Measurements from ENCODE around the gene DAPP1.

- TF ChIP-seq POLR2AphosphoS5 (IDR thresholded peaks at IDR 0.05; ENCODE audit: low read length) (no peak), SMC3 (IDR thresholded peaks at IDR 0.05; ENCODE audit: borderline replicate concordance, low read length) (no peak), ZSCAN29 (IDR thresholded peaks at IDR 0.05) (no peak), NFYA (IDR thresholded peaks at IDR 0.05; ENCODE audit: borderline replicate concordance, low read depth, low read length) (no peak), BCL11A (IDR thresholded peaks at IDR 0.05; ENCODE audit: low read depth, low read length) (no peak), CEBPB (IDR thresholded peaks at IDR 0.05; ENCODE audit: borderline replicate concordance in 1 of 2, low read depth in 2 of 2, low read length in 2 of 2) (no peak), MTA2 (IDR thresholded peaks at IDR 0.05; ENCODE audit: low read depth) (no peak), MXI1 (IDR thresholded peaks at IDR 0.05; ENCODE audit: low read depth, low read length) (no peak), DPF2 (IDR thresholded peaks at IDR 0.05) (no peak)
These were observed 47.2 kb downstream of the DAPP1 start for GRCh38 chr4:99863804-99864203.
